Renal pelvis (tissue), 4 donors: ENCODE measurements around the gene DPM3. TPM values are rescaled to one million over a fixed set of nuclear protein-coding genes. Genes with fewer than 3 reads are reported as not detected.

Experiments used
- DNase-seq: peaks from one replicate; pipeline ENCODE4 v3.0.0-alpha.2; 2013
- polyA plus RNA-seq, 3 donors: library from polyadenylated mRNA; unstranded; fragments of 120-200 nt; gene quantifications; one replicate each; pipeline ENCODE4 v1.2.1, GENCODE V29; 2013; ENCODE audit not compliant: insufficient read length in 3 of 3

Gene DPM3
- polyA plus RNA-seq, 3 donors, result 38.6 to 55.8 (median 50.3) TPM

DNA sequence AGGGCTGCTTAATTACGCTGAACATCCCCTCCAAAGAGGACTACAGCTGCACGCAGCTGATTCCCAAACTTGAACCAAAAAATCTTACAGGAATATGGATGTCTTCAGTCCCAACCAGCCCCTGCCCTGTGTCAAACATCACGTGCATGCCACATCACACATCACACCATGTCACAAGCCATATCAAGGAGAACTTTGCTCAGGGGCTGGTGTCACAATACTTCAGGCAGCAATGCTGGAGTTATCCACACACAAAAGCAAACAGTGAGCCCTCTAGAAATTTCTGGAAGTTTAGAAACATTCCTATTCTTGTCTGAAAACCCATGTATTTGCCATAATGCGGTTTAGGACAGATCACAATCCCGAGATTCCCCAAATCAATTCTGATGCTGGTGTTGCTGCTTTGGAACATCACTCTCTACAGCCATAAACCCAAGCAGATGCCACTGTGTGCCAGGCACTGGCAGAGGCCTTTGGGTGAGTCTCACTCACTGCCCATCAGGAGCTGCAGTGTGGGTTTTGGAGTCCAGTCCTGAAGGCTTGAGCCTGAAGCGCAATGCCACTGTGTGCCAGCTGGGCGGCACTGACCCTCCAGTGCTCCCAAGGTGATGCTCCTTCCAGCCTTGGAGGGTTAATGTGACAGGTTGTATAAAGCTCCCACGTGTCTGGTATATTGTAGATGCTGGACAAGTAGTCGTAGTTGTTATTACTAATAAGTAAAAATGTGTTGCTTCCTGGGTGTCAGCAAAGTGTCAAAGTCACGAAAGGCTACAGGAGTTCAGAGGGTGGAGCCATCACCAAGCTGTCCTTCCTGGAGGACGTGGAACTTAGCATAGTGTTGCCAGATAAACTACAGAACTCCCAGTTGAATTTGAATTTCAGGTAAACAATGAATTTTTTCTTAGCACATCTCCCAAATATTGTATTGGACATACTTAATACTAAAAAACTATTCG lies 32.7 kb downstream of the DPM3 start:
- no peak for DNase-seq

GRCh38 chr1:155106862-155107261 lies 33.5 kb downstream of the DPM3 start:
- DNase-seq, result no peak

GRCh38 chr1:155105604-155106011 lies 34.7 kb downstream of the DPM3 start:
- DNase-seq, result no peak

DNA sequence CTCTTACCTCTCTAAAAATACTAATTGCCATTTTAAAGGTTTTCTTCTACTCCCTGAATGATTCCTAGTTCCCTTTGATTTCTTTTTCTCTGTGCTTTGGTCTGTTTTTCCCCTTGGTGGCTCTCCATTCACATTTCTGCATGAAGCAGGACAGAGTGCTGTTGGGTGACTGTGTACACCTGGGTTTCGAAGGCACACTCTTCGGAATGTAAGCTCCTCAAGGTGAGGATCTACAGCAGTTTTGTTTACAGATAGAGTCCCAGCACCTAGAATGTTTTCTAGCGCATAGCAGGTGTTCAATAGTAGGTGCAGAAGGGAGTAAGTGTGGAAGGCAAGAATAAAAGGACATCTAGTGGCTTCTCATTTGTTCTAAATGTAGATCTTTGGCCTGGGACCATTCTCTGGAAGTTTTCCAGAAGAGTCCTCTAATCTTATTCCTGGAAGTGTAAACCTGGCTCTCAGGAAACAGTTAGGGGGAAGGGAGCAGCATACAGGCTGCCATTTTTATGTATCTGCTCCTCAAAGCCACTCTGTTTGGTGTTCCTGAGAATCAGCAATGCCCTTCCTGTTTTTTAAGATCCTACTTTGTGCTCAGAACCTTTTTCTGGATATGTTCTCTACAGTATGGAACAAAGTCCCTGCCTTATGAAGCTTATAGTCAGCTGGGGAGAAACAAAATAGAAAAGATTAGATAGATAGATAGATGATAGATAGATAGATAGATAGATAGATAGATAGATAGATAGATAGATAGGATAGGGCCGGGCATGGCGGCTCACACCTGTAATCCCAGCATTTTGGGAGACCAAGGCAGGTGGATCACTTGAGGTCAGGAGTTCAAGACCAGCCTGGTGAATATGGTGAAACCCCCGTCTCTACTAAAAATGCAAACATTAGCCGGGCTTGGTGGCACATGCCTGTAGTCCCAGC lies 35.5 kb downstream of the DPM3 start:
- no peak for DNase-seq

- DNase-seq, result no peak
Observed at GRCh38 chr1:155103325-155103724, 37.0 kb downstream of the DPM3 start.

DNA sequence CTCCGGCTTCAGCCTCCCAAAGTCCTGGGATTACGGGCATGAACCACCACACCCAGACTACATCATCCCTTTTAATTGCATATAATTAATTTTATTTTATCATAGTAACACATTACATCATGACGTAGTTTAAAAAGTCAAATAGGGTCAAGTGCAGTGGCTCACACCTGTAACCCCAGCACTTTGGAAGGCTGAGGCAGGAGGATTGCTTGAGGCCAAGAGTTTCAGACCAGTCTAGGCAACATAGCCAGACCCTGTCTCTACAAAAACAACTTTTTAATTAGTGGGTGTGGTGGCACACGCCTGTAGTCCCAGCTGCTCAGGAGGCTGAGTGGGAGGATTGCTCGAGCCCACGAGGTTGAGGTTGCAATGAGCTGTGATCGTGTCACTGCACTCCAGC lies 41.0 kb downstream of the DPM3 start:
- DNase-seq, result no peak

DNA sequence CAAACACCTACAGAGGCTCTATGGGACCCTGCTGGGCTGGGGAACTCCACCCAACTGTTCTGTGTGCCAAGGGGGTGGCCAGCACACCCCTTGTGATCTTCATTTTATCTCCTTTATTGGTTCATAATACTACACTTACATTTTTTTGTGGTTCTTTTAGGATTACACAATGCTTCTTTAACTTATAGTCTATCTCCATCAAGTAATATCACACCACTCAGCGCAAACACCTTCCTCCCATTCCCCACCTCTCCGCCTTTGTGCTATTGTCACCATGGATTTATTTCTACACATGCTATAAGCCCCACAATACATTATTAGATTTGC lies 45.7 kb downstream of the DPM3 start:
- no peak for DNase-seq

- no peak for DNase-seq
Observed at GRCh38 chr1:155093911-155094621, 46.3 kb downstream of the DPM3 start.

DNA sequence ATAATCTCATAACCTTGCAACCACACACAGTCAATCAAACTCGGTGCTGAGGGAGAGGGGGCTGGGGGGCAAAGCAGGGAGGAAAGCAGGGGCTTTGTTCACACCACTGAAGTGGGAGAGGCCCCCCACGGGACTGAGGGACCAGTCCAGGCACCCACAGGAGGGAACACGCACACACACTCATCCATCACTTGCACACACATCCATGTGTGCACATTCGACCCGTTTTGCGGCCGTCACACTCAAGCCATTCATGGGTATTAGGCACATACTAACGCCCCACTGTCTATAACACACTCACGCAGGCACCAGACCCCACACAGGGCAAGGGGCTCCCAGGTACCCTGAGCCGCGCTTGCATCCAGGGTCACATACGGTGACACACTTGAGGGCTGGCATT lies 47.7 kb downstream of the DPM3 start:
- no peak for DNase-seq

- DNase-seq, result no peak
Observed at GRCh38 chr1:155092131-155092530, 48.2 kb downstream of the DPM3 start.

- no peak for DNase-seq
Observed at GRCh38 chr1:155091071-155092051, 49.0 kb downstream of the DPM3 start.

Other genes with a start within 250 kb of the DPM3 start
- 10 to 100 TPM; 44.1 to 47.2 (median 44.2) TPM for gene PMVK, start 203.8 kb downstream of the DPM3 start, polyA plus RNA-seq
- 10 to 100 TPM; 76.2 to 80.3 (median 76.6) TPM for gene PBXIP1, start 184.4 kb downstream of the DPM3 start, polyA plus RNA-seq
- gene PYGO2, start 178.7 kb downstream of the DPM3 start, polyA plus RNA-seq, result 10 to 100 TPM; 47.4 to 52.1 (median 51.6) TPM
- 10 to 100 TPM; 74.6 to 91.3 (median 81.7) TPM for gene SHC1, start 169.8 kb downstream of the DPM3 start, polyA plus RNA-seq
- gene CKS1B, start 165.8 kb downstream of the DPM3 start, polyA plus RNA-seq, result 100 to 1,000 TPM in 1 of 3 donors, 10 to 100 TPM in 2; 88.0 to 105 (median 96.5) TPM
- gene FLAD1, start 157.2 kb downstream of the DPM3 start, polyA plus RNA-seq, result 10 to 100 TPM; 34.1 to 39.0 (median 38.4) TPM
- 1 to 10 TPM in 1 of 3 donors, under 1 TPM in 2; 0.36 to 1.5 (median 0.87) TPM for gene LENEP, start 146.9 kb downstream of the DPM3 start, polyA plus RNA-seq
- gene ZBTB7B, start 137.7 kb downstream of the DPM3 start, polyA plus RNA-seq, result 10 to 100 TPM; 15.9 to 18.0 (median 16.3) TPM
- 1 to 10 TPM; 1.9 to 2.8 (median 2.2) TPM for gene DCST2, start 106.8 kb downstream of the DPM3 start, polyA plus RNA-seq
- gene DCST1, start 106.7 kb downstream of the DPM3 start, polyA plus RNA-seq, result under 1 TPM; 0.38 to 0.61 (median 0.41) TPM
- 10 to 100 TPM; 57.5 to 62.8 (median 58.0) TPM for gene ADAM15, start 89.2 kb downstream of the DPM3 start, polyA plus RNA-seq
- 10 to 100 TPM; 22.1 to 23.7 (median 23.0) TPM for gene EFNA4, start 76.8 kb downstream of the DPM3 start, polyA plus RNA-seq
- 1 to 10 TPM; 6.3 to 8.8 (median 8.4) TPM for gene EFNA3, start 61.7 kb downstream of the DPM3 start, polyA plus RNA-seq
- gene EFNA1, start 12.7 kb downstream of the DPM3 start, polyA plus RNA-seq, result 10 to 100 TPM; 66.7 to 79.3 (median 73.3) TPM
- 10 to 100 TPM; 45.3 to 61.3 (median 51.2) TPM for gene SLC50A1, start 4.7 kb downstream of the DPM3 start, polyA plus RNA-seq
- gene KRTCAP2, start 32.8 kb upstream of the DPM3 start, polyA plus RNA-seq, result 100 to 1,000 TPM; 120 to 146 (median 127) TPM
- gene TRIM46, start 33.3 kb upstream of the DPM3 start, polyA plus RNA-seq, result 1 to 10 TPM; 3.8 to 5.8 (median 5.8) TPM
- 10 to 100 TPM; 32.3 to 50.0 (median 43.0) TPM for gene THBS3, start 67.4 kb upstream of the DPM3 start, polyA plus RNA-seq
- 10 to 100 TPM; 43.4 to 50.1 (median 48.6) TPM for gene MTX1, start 68.2 kb upstream of the DPM3 start, polyA plus RNA-seq
- 10 to 100 TPM; 26.6 to 33.0 (median 31.9) TPM for gene ENTREP3, start 115.0 kb upstream of the DPM3 start, polyA plus RNA-seq
- gene SCAMP3, start 121.8 kb upstream of the DPM3 start, polyA plus RNA-seq, result 10 to 100 TPM; 66.7 to 68.5 (median 67.2) TPM
- 10 to 100 TPM; 79.4 to 90.5 (median 89.7) TPM for gene CLK2, start 133.0 kb upstream of the DPM3 start, polyA plus RNA-seq
- gene HCN3, start 136.9 kb upstream of the DPM3 start, polyA plus RNA-seq, result 10 to 100 TPM; 11.6 to 13.7 (median 12.2) TPM
- gene PKLR, start 160.9 kb upstream of the DPM3 start, polyA plus RNA-seq, result 10 to 100 TPM in 1 of 3 donors, 1 to 10 TPM in 2; 8.6 to 11.8 (median 9.1) TPM
- gene FDPS, start 168.3 kb upstream of the DPM3 start, polyA plus RNA-seq, result 100 to 1,000 TPM; 183 to 207 (median 202) TPM
- gene RUSC1, start 180.4 kb upstream of the DPM3 start, polyA plus RNA-seq, result 10 to 100 TPM; 35.9 to 41.7 (median 41.0) TPM